Mucosa of rectum (tissue), 2 donors: ENCODE data around the gene KAT7.

ENCODE experiments used
- H3K27ac ChIP-seq, 2 donors: one replicate each; pipeline ENCODE4 v1.7.0; 2013; ENCODE audit warnings: inconsistent platforms in 2 of 2, low read depth in 2 of 2, low read length in 2 of 2
- H3K27me3 ChIP-seq, 2 donors: one replicate each; pipeline ENCODE4 v1.7.0; 2013; ENCODE audit warnings: low read length in 2 of 2; ENCODE audit not compliant: control insufficient read depth in 2 of 2, insufficient read depth in 2 of 2
- H3K36me3 ChIP-seq, 2 donors: one replicate each; pipeline ENCODE4 v1.7.0; 2013; ENCODE audit warnings: low read length in 2 of 2; ENCODE audit not compliant: control insufficient read depth in 2 of 2, insufficient read depth in 2 of 2
- H3K4me1 ChIP-seq, 2 donors: one replicate each; pipeline ENCODE4 v1.7.0; 2013; ENCODE audit warnings: low read length in 2 of 2, mild to moderate bottlenecking in 1 of 2; ENCODE audit not compliant: control insufficient read depth in 2 of 2, insufficient read depth in 2 of 2
- H3K4me3 ChIP-seq, 2 donors: one replicate each; pipeline ENCODE4 v1.7.0; 2013; ENCODE audit warnings: low read length in 2 of 2
- H3K9ac ChIP-seq, 2 donors: one replicate each; pipeline ENCODE4 v1.7.0; 2013; ENCODE audit warnings: low read length in 2 of 2, low read depth in 1 of 2, mild to moderate bottlenecking in 1 of 2
- H3K9me3 ChIP-seq, 2 donors: one replicate each; pipeline ENCODE4 v1.7.0; 2013; ENCODE audit warnings: low read length in 2 of 2; ENCODE audit not compliant: control insufficient read depth in 2 of 2
- donor health status: healthy.
- donor health status: Normal muscosa, but diverticular disease.

Gene KAT7

DNA sequence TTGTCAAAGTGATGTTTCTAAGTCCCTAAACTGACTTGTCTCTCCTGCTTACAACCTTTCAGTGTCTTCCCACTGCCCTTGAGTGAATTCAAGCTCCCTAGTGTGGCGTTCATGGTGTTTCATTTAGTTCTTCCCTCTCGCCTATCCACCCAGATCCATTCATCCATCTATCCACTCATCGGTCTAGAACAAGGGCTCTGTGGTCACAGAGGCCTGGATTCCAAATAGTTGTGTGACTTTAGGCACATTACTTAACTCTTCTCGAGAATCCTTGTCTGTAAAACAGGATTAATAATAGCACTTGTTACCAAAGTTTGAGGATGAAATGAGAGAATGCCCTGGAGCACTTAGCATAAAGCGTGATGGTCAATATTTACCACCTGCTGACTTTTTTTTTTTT, 60.3 kb downstream of the KAT7 start:
- peaks cover 0 to 9% of the 10 kb centered on the region in 2 donors for H3K4me1 ChIP-seq
- H3K27me3 ChIP-seq = peaks cover 10 to 14% of the 10 kb centered on the region in 2 donors
- H3K9ac ChIP-seq = no peak overlapping the region
- peaks cover 0 to 2% of the 10 kb centered on the region in 2 donors for H3K36me3 ChIP-seq
- H3K9me3 ChIP-seq = no peaks in the 10 kb centered on the region
- no peak overlapping the region for H3K27ac ChIP-seq
- H3K4me3 ChIP-seq = no peak overlapping the region

GRCh38 chr17:49850218-49850610, 61.7 kb downstream of the KAT7 start:
- no peak overlapping the region for H3K9ac ChIP-seq
- peaks cover 0 to 2% of the 10 kb centered on the region in 2 donors for H3K36me3 ChIP-seq
- no peaks in the 10 kb centered on the region for H3K9me3 ChIP-seq
- no peak overlapping the region for H3K4me3 ChIP-seq
- peaks cover 0 to 9% of the 10 kb centered on the region in 2 donors for H3K4me1 ChIP-seq
- H3K27ac ChIP-seq = no peak overlapping the region
- H3K27me3 ChIP-seq = peaks cover 14% of the 10 kb centered on the region in 2 donors

DNA sequence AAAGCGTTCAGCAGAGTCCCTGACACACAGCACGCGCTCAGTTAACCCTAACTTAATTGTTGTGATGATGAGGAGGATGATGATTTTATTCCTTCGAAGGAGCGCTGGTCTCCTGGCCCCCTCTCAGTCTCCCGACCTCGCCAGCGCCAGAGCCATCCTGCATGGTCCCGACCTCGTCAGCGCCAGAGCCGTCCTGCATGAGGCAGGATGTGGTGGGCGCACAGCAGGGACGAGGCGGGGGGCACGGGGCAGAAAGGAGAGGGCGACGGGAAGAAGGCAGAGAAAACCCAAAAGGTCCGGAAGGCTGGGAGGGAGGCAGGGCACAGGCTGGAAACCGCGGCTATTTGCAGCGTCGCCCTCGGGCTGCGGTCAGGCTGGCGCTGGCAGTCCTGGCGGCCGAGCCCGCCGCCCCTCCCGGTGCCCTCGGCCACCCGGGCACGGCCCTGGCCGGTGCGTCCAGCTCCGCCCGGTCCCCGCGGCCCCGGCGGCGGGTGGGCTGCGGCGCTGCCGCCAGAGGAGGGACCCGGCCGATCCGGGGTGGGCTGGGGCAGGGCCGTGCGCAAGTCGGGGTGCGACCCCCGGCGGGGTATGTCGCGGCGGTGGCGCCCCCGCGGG, 62.4 kb downstream of the KAT7 start:
- no peaks in the 10 kb centered on the region for H3K9me3 ChIP-seq
- peak overlapping the region; percentile 66 to 77 for H3K4me3 ChIP-seq
- peak overlapping the region in 1 of 2 donors; percentile 57 for H3K9ac ChIP-seq
- H3K27me3 ChIP-seq = peaks cover 14% of the 10 kb centered on the region in 2 donors
- peaks cover 0 to 9% of the 10 kb centered on the region in 2 donors for H3K4me1 ChIP-seq
- H3K27ac ChIP-seq = no peak overlapping the region
- peaks cover 0 to 2% of the 10 kb centered on the region in 2 donors for H3K36me3 ChIP-seq

- H3K9me3 ChIP-seq = no peaks in the 10 kb centered on the region
- H3K36me3 ChIP-seq = no peaks in the 10 kb centered on the region
- peak overlapping the region; percentile 66 to 77 for H3K4me3 ChIP-seq
- peaks cover 0 to 9% of the 10 kb centered on the region in 2 donors for H3K4me1 ChIP-seq
- no peak overlapping the region for H3K27ac ChIP-seq
- H3K9ac ChIP-seq = peak overlapping the region; percentile 24 to 57
- H3K27me3 ChIP-seq = peaks cover 14% of the 10 kb centered on the region in 2 donors
These were observed 63.2 kb downstream of the KAT7 start for GRCh38 chr17:49851387-49852291.

- Histone ChIP-seq H3K4me1 (peaks cover 0 to 9% of the 10 kb centered on the region in 2 donors), H3K27me3 (peaks cover 14% of the 10 kb centered on the region in 2 donors), H3K4me3 (no peak overlapping the region), H3K27ac (no peak overlapping the region), H3K9ac (no peak overlapping the region), H3K9me3 (no peaks in the 10 kb centered on the region), H3K36me3 (no peaks in the 10 kb centered on the region)
These were observed 65.1 kb downstream of the KAT7 start for GRCh38 chr17:49853470-49854015.

DNA sequence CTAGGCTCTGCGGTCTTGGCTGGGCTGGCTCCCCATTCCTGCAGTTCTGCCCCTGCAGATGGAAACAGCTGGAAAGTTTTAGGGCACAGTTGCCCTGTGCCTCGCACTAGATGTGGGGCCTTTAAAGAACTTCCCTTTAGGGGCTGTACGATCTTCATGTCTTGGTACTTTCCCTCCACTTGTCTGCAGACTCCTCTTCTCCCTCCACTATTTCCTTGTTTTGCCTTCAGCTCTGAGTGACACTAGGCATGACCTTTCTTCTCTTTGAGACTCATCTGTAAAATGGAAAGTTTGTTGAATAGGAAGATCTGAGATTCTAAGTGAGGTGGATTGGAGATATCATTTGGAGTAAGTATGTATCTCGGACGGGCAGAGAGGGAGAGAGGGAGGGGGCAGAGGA, 65.6 kb downstream of the KAT7 start:
- peaks cover 0 to 9% of the 10 kb centered on the region in 2 donors for H3K4me1 ChIP-seq

GRCh38 chr17:49858796-49859195, 70.3 kb downstream of the KAT7 start:
- Histone ChIP-seq H3K9ac (no peak overlapping the region), H3K4me1 (peaks cover 0 to 4% of the 10 kb centered on the region in 2 donors), H3K9me3 (no peaks in the 10 kb centered on the region), H3K4me3 (no peak overlapping the region), H3K27ac (no peak overlapping the region), H3K36me3 (no peaks in the 10 kb centered on the region), H3K27me3 (peaks cover 0 to 3% of the 10 kb centered on the region in 2 donors)

More for the DNA sequence above, 65.6 kb downstream of the KAT7 start:
- Histone ChIP-seq H3K27ac (no peak overlapping the region), H3K4me3 (no peak overlapping the region), H3K27me3 (peaks cover 14% of the 10 kb centered on the region in 2 donors), H3K9me3 (no peaks in the 10 kb centered on the region), H3K36me3 (no peaks in the 10 kb centered on the region), H3K9ac (no peak overlapping the region)

DNA sequence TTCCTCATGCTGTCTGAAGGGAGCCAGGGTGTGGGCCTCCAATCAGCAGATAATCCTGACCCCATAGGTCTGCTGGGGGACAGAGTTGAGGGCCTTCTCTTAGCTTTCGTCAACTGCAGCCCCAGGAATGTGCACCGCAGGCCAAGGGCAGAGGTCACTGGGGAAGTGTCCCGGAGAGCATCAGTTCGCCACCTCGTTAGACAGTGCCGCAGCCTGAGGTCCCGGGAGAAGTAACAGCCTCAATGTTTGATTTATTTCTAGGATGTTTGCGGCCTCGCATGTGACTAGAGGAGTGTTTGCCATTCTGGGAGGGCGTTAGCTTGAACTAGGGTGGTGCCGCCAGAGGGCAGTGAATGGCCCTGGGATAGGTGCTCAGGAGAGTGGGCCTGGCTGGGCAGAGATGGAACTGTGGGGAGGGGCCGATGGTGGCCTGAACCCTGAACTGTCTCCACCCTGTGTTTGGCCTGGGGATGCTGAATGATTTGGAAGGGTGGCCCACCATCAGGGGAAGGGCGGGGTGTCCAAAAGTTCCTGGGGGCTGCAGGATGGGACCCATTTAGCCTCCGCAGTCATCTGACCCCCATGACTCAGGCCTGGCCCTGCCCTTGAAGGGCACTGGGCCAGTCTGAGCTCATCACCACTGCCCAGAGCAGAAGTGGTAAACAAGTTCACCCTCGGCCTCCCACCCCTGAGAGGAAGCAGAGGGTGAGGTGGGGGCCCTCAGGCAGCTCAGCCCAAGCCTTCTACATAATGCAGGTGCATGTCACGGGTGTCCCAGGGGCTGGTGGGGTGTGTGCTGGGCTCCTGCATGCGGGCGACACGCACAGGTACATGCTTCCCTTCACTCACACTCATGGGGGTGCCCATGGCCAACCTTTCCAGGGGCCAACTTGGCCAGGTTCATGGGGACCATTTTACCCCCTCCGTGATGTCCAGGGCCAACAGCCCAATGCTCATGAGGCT, 71.8 kb downstream of the KAT7 start:
- Histone ChIP-seq H3K9me3 (no peaks in the 10 kb centered on the region), H3K27me3 (no peaks in the 10 kb centered on the region), H3K9ac (no peak overlapping the region), H3K36me3 (no peaks in the 10 kb centered on the region), H3K4me1 (peaks cover 0 to 4% of the 10 kb centered on the region in 2 donors), H3K27ac (no peak overlapping the region), H3K4me3 (no peak overlapping the region)

- Histone ChIP-seq H3K9me3 (no peaks in the 10 kb centered on the region), H3K36me3 (no peaks in the 10 kb centered on the region), H3K9ac (no peak overlapping the region), H3K27ac (no peak overlapping the region), H3K27me3 (no peaks in the 10 kb centered on the region), H3K4me1 (peaks cover 0 to 4% of the 10 kb centered on the region in 2 donors), H3K4me3 (no peak overlapping the region)
These were observed 72.8 kb downstream of the KAT7 start for GRCh38 chr17:49861150-49861884.
